IPS-15b (cell line): Measurements from ENCODE around the gene UTP11.
A peak's percentile ranks its signal among the peaks of the same experiment; 100 is the strongest.

ENCODE experiments used
- H3K27me3 ChIP-seq: one replicate; pipeline ENCODE4 v1.6.1; 2013; ENCODE audit warnings: low read length; ENCODE audit not compliant: control insufficient read depth, insufficient read depth
- H3K36me3 ChIP-seq: one replicate; pipeline ENCODE4 v1.6.1; 2013; ENCODE audit warnings: low read length; ENCODE audit not compliant: control insufficient read depth, insufficient read depth
- H3K4me1 ChIP-seq: one replicate; pipeline ENCODE4 v1.6.1; 2013; ENCODE audit warnings: mild to moderate bottlenecking, low read length; ENCODE audit not compliant: control insufficient read depth, insufficient read depth
- H3K4me3 ChIP-seq: one replicate; pipeline ENCODE4 v1.5.1; 2013; ENCODE audit warnings: low read depth, low read length
- H3K9ac ChIP-seq: one replicate; pipeline ENCODE4 v1.6.1; 2013; ENCODE audit warnings: low read depth, mild to moderate bottlenecking, low read length
- H3K9me3 ChIP-seq: one replicate; pipeline ENCODE4 v1.6.1; 2013; ENCODE audit warnings: mild to moderate bottlenecking, low read length; ENCODE audit not compliant: control insufficient read depth, insufficient read depth

The UTP11 gene

DNA sequence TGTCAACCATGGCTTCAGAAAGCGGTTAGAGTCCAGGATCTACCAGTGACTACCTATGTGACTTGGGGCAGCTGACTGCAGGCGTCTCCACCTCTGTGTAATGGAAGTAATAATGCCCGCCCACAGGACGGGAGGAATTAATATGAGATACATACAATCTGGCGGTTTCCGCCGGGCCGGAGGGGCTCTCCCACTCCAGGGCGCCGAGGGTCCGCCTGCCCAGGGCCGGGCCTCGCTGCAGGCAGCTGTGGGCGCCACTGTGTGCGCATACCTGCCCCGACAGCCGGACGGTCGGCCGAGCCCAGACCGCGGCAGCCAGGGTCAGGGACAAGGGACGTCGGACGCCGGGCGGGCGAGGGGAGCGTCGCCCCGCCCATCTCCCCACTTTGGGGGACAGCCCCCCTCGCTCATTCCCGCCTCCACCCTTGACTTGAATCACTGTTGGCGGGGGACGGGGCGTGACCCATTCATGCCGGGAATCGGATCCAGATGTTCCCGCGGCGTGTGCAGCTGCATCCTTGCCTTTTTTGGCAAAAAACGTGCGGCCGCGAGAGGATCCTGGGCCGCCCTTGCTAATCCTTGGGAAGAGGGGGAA lies 16.7 kb upstream of the UTP11 start:
- Histone ChIP-seq H3K4me1 (peaks cover 22% of the 10 kb centered on the region), H3K9me3 (no peaks in the 10 kb centered on the region), H3K9ac (peak overlapping the region; percentile 74), H3K4me3 (peak overlapping the region; percentile 53), H3K27me3 (no peaks in the 10 kb centered on the region), H3K36me3 (peaks cover 6% of the 10 kb centered on the region)

DNA sequence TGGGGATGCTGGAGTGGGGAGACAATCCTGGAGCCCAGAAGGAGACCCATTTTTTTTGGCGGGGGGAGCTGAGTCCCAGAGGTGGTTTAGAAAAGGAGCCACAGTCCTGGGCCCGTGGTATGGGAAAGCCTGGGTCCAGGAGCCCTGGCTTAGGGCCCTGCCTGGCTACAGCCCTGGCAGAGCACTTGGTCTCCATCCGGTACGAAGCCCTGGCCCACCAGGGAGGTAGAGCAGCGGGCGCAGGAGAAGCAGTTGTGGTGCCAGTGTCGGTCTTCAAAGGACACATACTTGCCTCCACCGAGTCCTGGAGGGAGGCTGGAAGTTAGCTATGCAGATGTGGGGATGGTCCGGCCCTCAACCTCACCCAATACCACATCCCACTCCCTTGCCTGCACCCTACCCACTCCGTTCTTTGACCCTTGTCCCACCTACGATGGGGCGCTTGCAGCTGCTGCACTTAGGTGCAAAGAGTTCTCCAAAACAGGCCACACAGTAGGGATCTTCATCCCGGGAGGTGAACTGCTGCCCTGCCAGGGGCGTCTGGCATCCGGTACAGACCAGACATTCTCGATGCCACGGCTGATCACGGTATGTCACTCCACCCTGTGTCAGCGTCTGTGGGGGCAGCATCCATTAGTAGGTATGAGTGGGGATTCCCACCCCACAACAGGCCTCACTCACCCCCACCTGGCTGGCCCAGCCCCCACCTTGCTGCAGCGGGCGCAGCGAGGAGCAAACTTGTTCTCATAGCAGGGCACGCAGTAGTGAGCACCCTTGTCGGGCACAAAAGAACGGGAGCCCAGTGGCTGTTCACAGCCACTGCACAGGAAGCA lies 15.1 kb upstream of the UTP11 start:
- Histone ChIP-seq H3K9me3 (no peaks in the 10 kb centered on the region), H3K4me3 (no peak overlapping the region), H3K4me1 (peaks cover 31% of the 10 kb centered on the region), H3K27me3 (no peaks in the 10 kb centered on the region), H3K36me3 (peaks cover 6% of the 10 kb centered on the region), H3K9ac (no peak overlapping the region)

DNA sequence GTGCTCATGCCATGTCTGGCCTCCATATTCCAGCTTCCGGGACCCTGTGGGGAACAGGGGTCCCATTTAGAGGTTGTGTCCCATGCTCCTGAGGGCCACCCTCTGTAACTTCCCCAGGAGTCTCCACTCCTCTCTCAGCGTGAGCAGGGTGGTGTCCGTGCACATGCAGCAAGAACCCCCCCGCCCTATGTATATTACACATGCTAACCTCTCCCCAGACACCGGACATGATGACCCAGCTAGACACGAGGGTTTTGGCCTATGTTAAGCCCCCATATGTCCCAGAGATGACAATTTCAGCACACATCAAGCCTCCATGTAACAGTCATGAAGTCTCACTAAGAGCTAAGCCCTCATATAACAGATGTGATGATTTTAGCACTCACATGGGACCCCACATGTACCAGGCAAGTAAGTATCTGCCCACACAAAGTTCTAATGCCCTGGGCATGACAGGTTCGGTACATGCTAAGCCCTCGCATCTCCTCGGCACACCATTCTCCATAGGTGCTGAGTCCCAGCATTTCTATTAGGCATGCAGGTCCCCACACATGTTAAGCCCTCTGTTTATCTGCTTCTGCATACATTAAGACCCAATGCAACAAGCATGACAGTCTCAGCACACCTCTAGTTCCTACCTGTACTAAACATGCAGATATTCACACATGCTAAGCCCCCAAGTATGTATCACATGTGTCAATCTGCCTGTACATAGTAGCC lies 14.3 kb upstream of the UTP11 start:
- Histone ChIP-seq H3K9me3 (no peaks in the 10 kb centered on the region), H3K4me3 (no peak overlapping the region), H3K27me3 (no peaks in the 10 kb centered on the region), H3K9ac (no peak overlapping the region), H3K36me3 (peaks cover 6% of the 10 kb centered on the region), H3K4me1 (peaks cover 31% of the 10 kb centered on the region)

DNA sequence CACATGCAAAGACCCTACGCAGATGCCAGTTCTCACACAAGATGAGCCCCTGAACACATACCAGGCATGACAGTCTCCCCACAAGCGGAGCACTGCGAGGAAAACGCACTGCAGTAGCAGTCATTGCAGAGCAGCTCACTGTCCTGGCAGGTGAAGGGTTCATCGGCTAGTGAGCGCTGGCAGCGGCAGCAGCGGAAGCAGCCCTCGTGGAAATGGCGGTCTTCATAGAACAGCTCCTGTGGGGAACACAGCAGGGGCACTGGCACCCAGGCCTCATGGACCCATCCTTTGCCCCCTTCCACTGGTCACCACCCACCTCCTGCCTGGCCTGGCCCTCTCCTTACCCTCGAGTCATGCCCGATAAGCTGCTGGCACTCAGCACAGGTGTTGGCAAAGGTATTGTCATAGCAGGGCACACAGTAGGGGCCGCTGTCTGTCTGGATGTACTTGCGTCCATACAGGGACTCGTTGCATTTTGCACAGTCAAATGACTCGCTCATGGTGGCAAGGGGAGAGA lies 13.6 kb upstream of the UTP11 start:
- no peak overlapping the region for H3K4me3 ChIP-seq
- peak overlapping the region; percentile 3 for H3K9ac ChIP-seq
- H3K27me3 ChIP-seq, result no peaks in the 10 kb centered on the region
- H3K36me3 ChIP-seq, result peaks cover 6% of the 10 kb centered on the region
- H3K4me1 ChIP-seq, result peaks cover 36% of the 10 kb centered on the region
- no peaks in the 10 kb centered on the region for H3K9me3 ChIP-seq

DNA sequence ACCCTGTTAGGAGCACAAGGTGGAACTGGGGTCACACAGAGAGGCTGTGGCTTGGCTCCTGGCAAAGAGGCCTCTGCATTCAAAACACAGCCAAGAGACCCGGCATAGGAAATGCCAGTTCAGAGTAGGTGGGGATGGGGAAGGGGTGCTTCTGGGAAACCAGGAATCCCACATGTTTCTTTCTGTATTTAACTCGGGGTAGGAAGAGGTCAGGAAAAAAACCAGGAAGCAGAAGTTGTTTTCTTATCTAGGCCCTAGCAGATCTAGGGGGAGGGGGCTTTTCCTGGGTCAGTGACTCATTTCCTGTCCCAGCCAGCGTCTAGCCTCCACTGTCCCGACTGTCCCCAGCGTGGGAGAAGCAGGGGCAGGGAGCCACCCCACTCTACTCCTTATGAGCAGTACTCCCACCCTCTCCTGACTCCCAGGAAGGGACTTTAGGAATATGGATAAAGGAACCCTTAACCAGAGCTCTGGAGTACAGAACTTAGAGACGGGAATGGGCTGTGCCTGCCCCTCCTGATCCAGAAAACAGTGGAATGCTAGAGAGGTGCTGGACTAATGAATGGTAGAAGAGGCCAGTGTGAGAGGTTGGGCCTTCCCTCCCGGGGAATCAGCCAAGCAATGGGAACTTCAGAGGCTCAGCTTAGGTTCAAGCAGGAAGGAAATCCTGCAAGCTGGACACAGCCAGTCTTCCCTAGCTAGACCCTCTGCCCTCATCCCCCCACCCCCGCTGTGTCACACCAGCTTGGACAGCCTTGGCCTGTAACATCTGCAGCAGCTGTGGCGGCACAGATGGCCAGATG lies 12.9 kb upstream of the UTP11 start:
- H3K4me3 ChIP-seq, result peak overlapping the region; percentile 9
- no peaks in the 10 kb centered on the region for H3K9me3 ChIP-seq
- peaks cover 6% of the 10 kb centered on the region for H3K36me3 ChIP-seq
- H3K4me1 ChIP-seq, result peaks cover 42% of the 10 kb centered on the region
- peak overlapping the region; percentile 3 for H3K9ac ChIP-seq
- no peaks in the 10 kb centered on the region for H3K27me3 ChIP-seq

DNA sequence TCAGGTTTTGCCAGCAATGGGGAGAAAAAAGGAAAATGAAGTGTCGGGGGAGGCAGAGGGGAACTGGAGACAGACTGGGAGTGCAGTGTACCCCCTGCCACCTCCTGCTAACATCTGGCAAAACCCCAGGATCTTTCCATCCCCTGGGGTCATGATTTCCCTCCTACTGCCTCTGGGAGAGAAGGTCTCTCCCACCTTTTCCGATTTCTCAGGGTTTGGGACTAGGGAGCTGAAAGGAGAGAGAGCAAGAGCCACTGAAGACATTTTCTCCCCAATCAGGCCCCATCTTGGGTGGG lies 12.4 kb upstream of the UTP11 start:
- H3K9ac ChIP-seq, result no peak overlapping the region
- peaks cover 38% of the 10 kb centered on the region for H3K4me1 ChIP-seq
- peak overlapping the region; percentile 9 for H3K4me3 ChIP-seq
- H3K36me3 ChIP-seq, result peaks cover 6% of the 10 kb centered on the region
- no peaks in the 10 kb centered on the region for H3K9me3 ChIP-seq
- no peaks in the 10 kb centered on the region for H3K27me3 ChIP-seq

DNA sequence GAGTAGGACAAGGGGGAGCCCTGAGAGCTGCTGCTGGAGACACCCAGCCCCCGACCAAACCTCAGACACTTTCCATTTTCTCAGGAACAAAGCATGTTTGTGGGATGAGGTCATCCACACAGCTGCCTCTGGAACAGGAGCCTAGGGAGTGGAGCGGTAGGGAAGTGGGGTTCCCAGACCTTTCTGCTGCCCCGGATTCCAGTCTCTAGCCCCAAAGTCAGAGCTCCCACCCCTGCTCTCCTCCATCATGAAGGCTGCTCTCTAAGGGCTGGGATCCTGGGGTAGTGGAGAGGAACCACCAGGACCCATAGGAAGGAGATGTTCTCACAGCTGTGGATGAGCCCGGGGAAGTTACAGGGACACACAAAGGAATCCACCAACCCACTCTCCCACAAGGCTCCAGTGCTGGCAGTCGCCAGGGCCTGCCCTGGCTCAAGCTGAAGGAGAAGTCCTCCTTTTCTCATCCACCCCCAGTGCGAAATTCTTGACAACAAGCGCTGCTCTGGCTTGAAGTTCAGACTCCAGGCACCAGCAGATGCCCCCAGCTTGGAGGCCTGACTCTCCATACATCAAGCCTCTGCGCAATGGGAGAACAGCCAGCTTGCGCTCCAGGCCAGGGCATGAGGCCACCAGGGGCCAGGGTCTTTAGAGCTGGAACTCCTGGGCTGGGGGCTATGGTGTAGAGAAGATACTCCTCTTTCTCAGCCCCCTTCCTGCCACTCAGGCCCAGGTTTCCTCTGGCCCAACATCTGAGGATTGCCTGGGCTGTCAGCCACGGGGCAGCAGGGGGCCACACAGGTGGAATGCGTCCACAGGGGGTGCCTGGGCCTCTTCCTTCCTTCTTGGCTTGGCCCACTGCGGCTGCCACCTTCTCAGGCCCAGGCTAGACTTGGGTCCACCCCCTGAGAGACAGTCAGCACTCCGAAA lies 11.7 kb upstream of the UTP11 start:
- H3K36me3 ChIP-seq, result peaks cover 6% of the 10 kb centered on the region
- peak overlapping the region; percentile 9 for H3K4me3 ChIP-seq
- no peaks in the 10 kb centered on the region for H3K9me3 ChIP-seq
- H3K4me1 ChIP-seq, result peaks cover 37% of the 10 kb centered on the region
- H3K27me3 ChIP-seq, result no peaks in the 10 kb centered on the region
- H3K9ac ChIP-seq, result peak overlapping the region; percentile 14

DNA sequence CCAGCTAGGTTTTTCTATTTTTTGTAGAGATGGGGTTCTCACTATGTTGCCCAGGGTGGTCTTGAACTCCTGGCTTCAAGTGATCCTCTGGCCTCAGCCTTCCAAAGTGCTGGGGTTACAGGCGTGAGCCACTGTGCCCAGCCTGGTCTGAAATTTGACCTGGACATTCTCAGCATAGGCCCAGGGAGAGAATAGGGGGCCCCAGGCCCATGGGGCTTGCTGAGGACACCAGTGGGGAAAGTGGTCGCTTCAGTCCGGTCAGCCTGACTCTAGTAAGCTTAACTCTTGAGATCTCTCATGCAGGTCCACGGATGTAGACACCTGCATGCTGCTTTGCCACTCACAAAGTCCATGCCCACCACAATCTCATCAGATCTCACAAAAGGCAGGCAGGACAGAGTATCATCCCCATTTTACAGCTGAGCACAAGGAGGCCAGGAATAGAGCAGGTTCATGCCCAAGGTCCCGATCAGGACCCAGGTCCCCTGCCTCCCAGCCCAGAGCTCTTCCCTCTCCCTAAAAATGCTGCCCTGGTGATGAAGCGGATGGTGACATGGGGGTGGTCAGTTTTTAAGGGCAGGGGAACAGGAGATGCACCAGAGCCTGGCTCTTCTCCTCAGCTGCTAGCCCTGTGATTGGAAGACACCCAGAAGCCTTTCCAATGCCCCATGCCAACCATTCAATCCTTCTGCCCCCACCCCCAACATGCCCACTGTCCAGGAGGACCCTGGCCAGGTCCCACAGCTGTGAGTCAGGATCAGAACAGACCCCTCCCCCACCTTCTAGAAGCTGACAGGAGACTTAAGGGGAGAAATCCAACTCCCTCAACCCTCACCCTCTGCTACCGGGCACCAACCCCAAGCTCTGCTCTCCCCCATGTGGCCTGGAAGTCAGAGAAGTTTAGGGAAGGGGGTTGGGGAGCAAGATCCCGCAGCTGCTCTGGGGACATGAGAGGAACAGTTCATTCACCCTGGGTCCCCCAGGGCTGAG lies 9.0 kb upstream of the UTP11 start:
- H3K4me1 ChIP-seq, result peaks cover 44% of the 10 kb centered on the region
- H3K9me3 ChIP-seq, result no peaks in the 10 kb centered on the region
- H3K4me3 ChIP-seq, result peak overlapping the region; percentile 76
- H3K36me3 ChIP-seq, result no peaks in the 10 kb centered on the region
- no peak overlapping the region for H3K9ac ChIP-seq
- H3K27me3 ChIP-seq, result no peaks in the 10 kb centered on the region

DNA sequence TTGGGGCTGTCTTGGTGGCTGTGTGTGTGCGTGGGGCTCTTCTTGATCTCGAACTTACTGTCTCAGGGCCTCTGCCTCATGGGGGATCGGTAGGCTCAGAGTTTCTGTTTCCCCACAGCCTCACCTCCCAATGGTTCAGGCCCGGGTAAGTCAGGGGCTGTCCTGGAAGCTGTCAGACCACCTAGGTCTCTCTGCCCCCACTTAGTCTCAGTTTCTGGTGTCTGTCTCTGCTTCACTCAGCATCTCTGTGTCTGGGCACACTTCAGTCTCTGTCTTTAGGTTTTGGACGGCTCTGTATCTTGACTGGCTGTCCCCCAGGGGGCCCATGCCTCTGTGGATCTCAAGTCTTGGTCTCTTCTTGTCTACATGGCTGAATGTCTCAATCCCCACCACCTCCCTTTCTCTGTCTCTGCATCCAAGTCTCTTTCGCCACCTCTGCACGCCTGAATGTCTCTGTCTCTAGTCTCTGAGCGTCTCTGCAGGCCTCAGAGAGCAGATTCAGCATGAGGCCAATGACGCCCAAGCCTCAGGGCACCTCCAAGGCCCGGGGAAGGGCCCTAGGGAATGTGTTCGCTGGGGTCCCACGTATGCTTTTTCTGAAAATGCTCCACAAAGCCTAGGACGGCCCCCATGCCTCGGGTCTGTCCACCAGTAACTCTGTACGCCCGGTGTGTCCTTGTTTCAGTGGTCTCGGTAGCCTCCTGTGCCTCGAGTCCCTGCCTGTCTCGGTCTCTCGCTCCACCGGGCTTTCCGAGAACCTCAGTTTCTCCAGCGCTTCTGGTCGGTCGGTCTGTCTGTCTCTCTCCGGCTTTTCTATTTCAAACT lies 8.0 kb upstream of the UTP11 start:
- Histone ChIP-seq H3K36me3 (no peaks in the 10 kb centered on the region), H3K4me1 (peaks cover 46% of the 10 kb centered on the region), H3K9me3 (no peaks in the 10 kb centered on the region), H3K27me3 (no peaks in the 10 kb centered on the region), H3K9ac (peak overlapping the region; percentile 41), H3K4me3 (peak overlapping the region; percentile 76)
